ENCODE measurements around the gene SUN5. TPM values are rescaled to one million over a fixed set of nuclear protein-coding genes. Genes with fewer than 3 reads are reported as not detected.
"Not testable (repeated sequence)": the region's sequence is repeated elsewhere in the genome, so short reads cannot be mapped to it uniquely, and the experiment has no call there.

SUN5 gene
- total and polyA plus RNA-seq, 7 donors = not detected

GRCh38 chr20:32965581-32966373 lies 38.5 kb downstream of the SUN5 start:
- DNase-seq = no peak
- Histone ChIP-seq H3K36me3 (ENCODE audit: insufficient read depth in 1 of 2, low read depth in 1 of 2) (no peaks in the 10 kb centered on the region), H3K27me3 (ENCODE audit: insufficient read depth in 3 of 3, low read length in 2 of 3) (peaks cover 0 to 6% (median 0%) of the 10 kb centered on the region in 3 donors), H3K27ac (no peak overlapping the region), H3K4me3 (no peak overlapping the region), H3K9me3 (no peaks in the 10 kb centered on the region), H3K4me1 (no peaks in the 10 kb centered on the region)
- no peak for ATAC-seq
- TF ChIP-seq, protein P1, sequence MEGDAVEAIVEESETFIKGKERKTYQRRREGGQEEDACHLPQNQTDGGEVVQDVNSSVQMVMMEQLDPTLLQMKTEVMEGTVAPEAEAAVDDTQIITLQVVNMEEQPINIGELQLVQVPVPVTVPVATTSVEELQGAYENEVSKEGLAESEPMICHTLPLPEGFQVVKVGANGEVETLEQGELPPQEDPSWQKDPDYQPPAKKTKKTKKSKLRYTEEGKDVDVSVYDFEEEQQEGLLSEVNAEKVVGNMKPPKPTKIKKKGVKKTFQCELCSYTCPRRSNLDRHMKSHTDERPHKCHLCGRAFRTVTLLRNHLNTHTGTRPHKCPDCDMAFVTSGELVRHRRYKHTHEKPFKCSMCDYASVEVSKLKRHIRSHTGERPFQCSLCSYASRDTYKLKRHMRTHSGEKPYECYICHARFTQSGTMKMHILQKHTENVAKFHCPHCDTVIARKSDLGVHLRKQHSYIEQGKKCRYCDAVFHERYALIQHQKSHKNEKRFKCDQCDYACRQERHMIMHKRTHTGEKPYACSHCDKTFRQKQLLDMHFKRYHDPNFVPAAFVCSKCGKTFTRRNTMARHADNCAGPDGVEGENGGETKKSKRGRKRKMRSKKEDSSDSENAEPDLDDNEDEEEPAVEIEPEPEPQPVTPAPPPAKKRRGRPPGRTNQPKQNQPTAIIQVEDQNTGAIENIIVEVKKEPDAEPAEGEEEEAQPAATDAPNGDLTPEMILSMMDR (IDR thresholded peaks at IDR 0.05) = no peak
- intact Hi-C loops (cut with DNase I) = no loop called here
- WGBS, 3 donors = 67 to 77% (median 68%) methylated on average over 12 of the region's 12 CpGs

DNA sequence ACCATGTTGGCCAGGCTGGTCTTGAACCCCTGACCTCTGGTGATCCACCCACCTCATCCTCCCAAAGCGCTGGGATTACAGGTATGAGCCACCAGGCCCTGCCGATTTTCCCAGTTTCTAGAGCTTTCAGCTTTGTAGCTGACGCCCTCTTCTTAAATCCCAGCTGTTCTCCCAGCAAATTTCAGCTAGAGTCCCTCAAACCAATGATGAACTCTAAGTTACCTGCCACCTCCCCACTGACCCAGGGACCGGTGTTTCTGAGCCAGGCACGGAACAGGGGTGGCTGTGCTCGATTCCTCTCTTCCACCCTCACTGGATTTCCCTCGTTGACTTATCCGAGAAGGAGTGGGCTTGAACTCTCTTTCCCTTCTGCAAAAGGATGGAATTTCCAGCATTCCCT lies 39.1 kb downstream of the SUN5 start:
- Histone ChIP-seq H3K27ac (no peak overlapping the region), H3K4me3 (no peak overlapping the region), H3K36me3 (ENCODE audit: insufficient read depth in 1 of 2, low read depth in 1 of 2) (no peaks in the 10 kb centered on the region), H3K4me1 (no peaks in the 10 kb centered on the region), H3K9me3 (no peaks in the 10 kb centered on the region), H3K27me3 (ENCODE audit: insufficient read depth in 3 of 3, low read length in 2 of 3) (peaks cover 0 to 6% (median 0%) of the 10 kb centered on the region in 3 donors)
- intact Hi-C loops (cut with DNase I) = no loop called here
- DNase-seq (no peak), ATAC-seq (no peak)
- WGBS, 3 donors = 74 to 80% (median 80%) methylated on average over 8 of the region's 8 CpGs
- TF ChIP-seq, protein P1 (IDR thresholded peaks at IDR 0.05) = no peak

DNA sequence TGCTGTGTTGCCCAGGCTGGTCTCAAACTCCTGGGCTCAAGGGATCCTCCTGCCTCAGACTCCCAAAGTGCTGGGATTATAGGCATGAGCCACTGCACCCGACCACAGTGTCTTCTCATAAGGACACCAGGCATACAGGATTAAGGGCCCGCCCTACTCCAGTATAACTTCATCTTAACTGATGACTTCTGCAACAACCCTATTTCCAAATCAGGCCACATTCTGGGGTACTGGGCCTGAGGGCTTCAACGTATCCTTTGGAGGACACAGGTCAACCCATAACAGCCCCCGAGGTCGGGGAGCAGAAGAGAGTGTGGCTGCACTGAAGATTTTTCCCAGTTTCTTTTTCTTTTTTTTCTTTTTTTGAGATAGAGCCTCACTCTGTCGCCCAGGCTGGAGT lies 39.7 kb downstream of the SUN5 start:
- Histone ChIP-seq H3K4me3 (no peak overlapping the region), H3K27ac (no peak overlapping the region), H3K4me1 (no peaks in the 10 kb centered on the region), H3K36me3 (ENCODE audit: insufficient read depth in 1 of 2, low read depth in 1 of 2) (no peaks in the 10 kb centered on the region), H3K27me3 (ENCODE audit: insufficient read depth in 3 of 3, low read length in 2 of 3) (peaks cover 0 to 6% (median 0%) of the 10 kb centered on the region in 3 donors), H3K9me3 (no peaks in the 10 kb centered on the region)
- ATAC-seq (no peak), DNase-seq (no peak)
- TF ChIP-seq, protein P1 (IDR thresholded peaks at IDR 0.05) = no peak
- WGBS, 3 donors = 87 to 92% (median 89%) methylated on average over 6 of the region's 6 CpGs
- intact Hi-C loops (cut with DNase I) = no loop called here

- Histone ChIP-seq H3K36me3 (ENCODE audit: insufficient read depth in 1 of 2, low read depth in 1 of 2) (no peaks in the 10 kb centered on the region), H3K27ac (no peak overlapping the region), H3K9me3 (no peaks in the 10 kb centered on the region), H3K27me3 (ENCODE audit: insufficient read depth in 3 of 3, low read length in 2 of 3) (peaks cover 0 to 9% (median 0%) of the 10 kb centered on the region in 3 donors), H3K4me3 (no peak overlapping the region), H3K4me1 (no peaks in the 10 kb centered on the region)
- ATAC-seq (no peak), DNase-seq (no peak)
- intact Hi-C loops (cut with DNase I) = no loop called here
- TF ChIP-seq, protein P1 (IDR thresholded peaks at IDR 0.05) = no peak
- 70 to 77% (median 73%) methylated on average over 5 of the region's 5 CpGs for WGBS, 3 donors
These were observed 41.1 kb downstream of the SUN5 start for GRCh38 chr20:32963176-32963575.

DNA sequence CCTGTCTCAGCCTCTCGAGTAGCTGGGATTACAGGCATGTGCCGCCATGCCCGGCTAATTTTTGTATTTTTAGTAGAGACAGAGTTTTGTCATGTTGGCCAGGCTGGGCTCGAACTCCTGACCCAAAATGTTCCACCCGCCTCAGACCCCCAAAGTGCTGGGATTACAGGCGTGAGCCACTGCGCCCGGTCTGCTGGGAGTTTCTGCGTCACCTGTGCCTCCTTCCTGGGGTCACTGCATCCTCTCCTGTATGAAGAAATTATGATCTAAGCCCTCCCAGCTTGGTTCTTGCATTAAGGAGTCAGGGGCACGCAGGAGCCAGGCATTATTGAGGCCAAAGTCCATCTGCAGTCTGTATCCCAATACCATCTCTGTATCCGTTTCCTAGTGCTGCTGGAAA lies 41.6 kb downstream of the SUN5 start:
- DNase-seq; H3K9me3 ChIP-seq; H3K4me3 ChIP-seq; H3K27ac ChIP-seq; ATAC-seq; H3K4me1 ChIP-seq; intact Hi-C loops (cut with DNase I); H3K36me3 ChIP-seq (ENCODE audit: insufficient read depth in 1 of 2, low read depth in 1 of 2); H3K27me3 ChIP-seq (ENCODE audit: insufficient read depth in 3 of 3, low read length in 2 of 3): not testable (repeated sequence)
- WGBS, 3 donors = 77 to 87% (median 79%) methylated on average over 11 of the region's 11 CpGs

Data from psoas muscle (tissue), 8 donors.